ENCODE data around the gene DMXL1. TPM values are rescaled to one million over a fixed set of nuclear protein-coding genes. Genes with fewer than 3 reads are reported as not detected.
"Not testable (repeated sequence)": the region's sequence is repeated elsewhere in the genome, so short reads cannot be mapped to it uniquely, and the experiment has no call there.

The DMXL1 gene
- total and polyA plus RNA-seq, 7 donors: 6.7 to 106 (median 50.8) TPM

- DNase-seq: no peak
- Histone ChIP-seq H3K9me3 (no peaks in the 10 kb centered on the region), H3K4me1 (no peaks in the 10 kb centered on the region), H3K27me3 (no peaks in the 10 kb centered on the region), H3K4me3 (no peak overlapping the region), H3K27ac (no peak overlapping the region), H3K36me3 (peaks cover 0 to 23% (median 0%) of the 10 kb centered on the region in 4 donors)
- no peak for TF ChIP-seq POLR2AphosphoS5 (IDR thresholded peaks at IDR 0.05)
- TF ChIP-seq POLR2A (IDR thresholded peaks at IDR 0.05): no peak
- no peak for TF ChIP-seq EP300 (IDR thresholded peaks at IDR 0.05)
- no peak for TF ChIP-seq CTCF (IDR thresholded peaks at IDR 0.05)
- intact Hi-C loops (cut with DNase I): no loop called here
These were observed 35.1 kb downstream of the DMXL1 start for GRCh38 chr5:119105971-119106370.

DNA sequence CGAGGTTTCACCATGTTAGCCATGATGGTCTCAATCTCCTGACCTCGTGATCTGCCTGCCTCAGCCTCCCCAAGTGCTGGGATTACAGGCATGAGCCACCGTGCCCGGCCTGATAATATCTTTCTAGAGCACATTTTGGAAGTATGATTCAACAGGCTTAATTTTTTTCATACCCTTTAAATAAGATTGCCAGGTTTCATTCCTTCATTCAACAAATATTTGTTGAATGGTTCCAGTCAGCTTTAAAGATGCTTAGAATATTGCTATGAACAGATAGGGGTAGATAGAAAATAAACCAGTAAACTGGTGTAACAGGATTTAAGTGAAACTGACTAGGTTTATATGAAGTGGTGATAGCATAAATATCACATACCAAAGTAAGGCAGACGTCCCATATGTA, 41.3 kb downstream of the DMXL1 start:
- no peak for DNase-seq
- TF ChIP-seq POLR2AphosphoS5 (IDR thresholded peaks at IDR 0.05) (no peak), EP300 (IDR thresholded peaks at IDR 0.05) (no peak), POLR2A (IDR thresholded peaks at IDR 0.05) (no peak), CTCF (IDR thresholded peaks at IDR 0.05) (no peak)
- Histone ChIP-seq H3K4me1 (no peaks in the 10 kb centered on the region), H3K9me3 (no peaks in the 10 kb centered on the region), H3K36me3 (peaks cover 4 to 57% (median 7%) of the 10 kb centered on the region in 4 donors), H3K4me3 (no peak overlapping the region), H3K27ac (no peak overlapping the region), H3K27me3 (no peaks in the 10 kb centered on the region)
- intact Hi-C loops (cut with DNase I): no loop called here
- 96 to 97% methylated on average over 5 of the region's 5 CpGs for WGBS, 2 donors

GRCh38 chr5:119117237-119117636, 46.4 kb downstream of the DMXL1 start:
- intact Hi-C loops (cut with DNase I): no loop called here
- H3K9me3 ChIP-seq: no peaks in the 10 kb centered on the region
- H3K36me3 ChIP-seq: peaks cover 4 to 76% (median 10%) of the 10 kb centered on the region in 4 donors
- no peaks in the 10 kb centered on the region for H3K27me3 ChIP-seq
- no peak overlapping the region for H3K27ac ChIP-seq
- 98 to 99% methylated on average over 2 of the region's 2 CpGs for WGBS, 2 donors
- H3K4me1 ChIP-seq: no peaks in the 10 kb centered on the region
- TF ChIP-seq EP300 (IDR thresholded peaks at IDR 0.05) (no peak), POLR2AphosphoS5 (IDR thresholded peaks at IDR 0.05) (no peak)
- H3K4me3 ChIP-seq: no peak overlapping the region
- DNase-seq: no peak

- peaks cover 3 to 74% (median 8%) of the 10 kb centered on the region in 4 donors for H3K36me3 ChIP-seq
- H3K4me3 ChIP-seq: no peak overlapping the region
- no peak overlapping the region for H3K27ac ChIP-seq
- no peaks in the 10 kb centered on the region for H3K9me3 ChIP-seq
- no peak for TF ChIP-seq CTCF (IDR thresholded peaks at IDR 0.05)
- no peak for TF ChIP-seq POLR2AphosphoS5 (IDR thresholded peaks at IDR 0.05)
- TF ChIP-seq POLR2A (IDR thresholded peaks at IDR 0.05): no peak
- TF ChIP-seq EP300 (IDR thresholded peaks at IDR 0.05): no peak
- no peaks in the 10 kb centered on the region for H3K27me3 ChIP-seq
- intact Hi-C loops (cut with DNase I): no loop called here
- DNase-seq: no peak
- no peaks in the 10 kb centered on the region for H3K4me1 ChIP-seq
These were observed 47.1 kb downstream of the DMXL1 start for GRCh38 chr5:119118000-119118399.

GRCh38 chr5:119120893-119121292, 50.0 kb downstream of the DMXL1 start:
- WGBS, 2 donors: 97 to 98% methylated on average over 4 of the region's 4 CpGs
- TF ChIP-seq POLR2A (IDR thresholded peaks at IDR 0.05) (no peak), POLR2AphosphoS5 (IDR thresholded peaks at IDR 0.05) (no peak), EP300 (IDR thresholded peaks at IDR 0.05) (no peak), CTCF (IDR thresholded peaks at IDR 0.05) (no peak)
- H3K27ac ChIP-seq: no peak overlapping the region
- H3K27me3 ChIP-seq: no peaks in the 10 kb centered on the region
- no peaks in the 10 kb centered on the region for H3K4me1 ChIP-seq
- DNase-seq: no peak
- intact Hi-C loops (cut with DNase I): no loop called here
- H3K36me3 ChIP-seq: peaks cover 3 to 61% (median 7%) of the 10 kb centered on the region in 4 donors
- no peaks in the 10 kb centered on the region for H3K9me3 ChIP-seq
- H3K4me3 ChIP-seq: no peak overlapping the region

GRCh38 chr5:119122474-119122873, 51.6 kb downstream of the DMXL1 start:
- peaks cover 0 to 47% (median under 1%) of the 10 kb centered on the region in 4 donors for H3K36me3 ChIP-seq
- H3K9me3 ChIP-seq; H3K27me3 ChIP-seq; H3K4me3 ChIP-seq; intact Hi-C loops (cut with DNase I); DNase-seq; H3K27ac ChIP-seq; H3K4me1 ChIP-seq: not testable (repeated sequence)
- WGBS, 2 donors: 94 to 97% methylated on average over 27 of the region's 27 CpGs
